Measurements from ENCODE around the gene PSME3IP1. TPM values are rescaled to one million over a fixed set of nuclear protein-coding genes. Genes with fewer than 3 reads are reported as not detected.
A peak's percentile ranks its signal among the peaks of the same experiment; 100 is the strongest.

The PSME3IP1 gene
- total RNA-seq, 1 experiment from 2014 or later, result 104 TPM

DNA sequence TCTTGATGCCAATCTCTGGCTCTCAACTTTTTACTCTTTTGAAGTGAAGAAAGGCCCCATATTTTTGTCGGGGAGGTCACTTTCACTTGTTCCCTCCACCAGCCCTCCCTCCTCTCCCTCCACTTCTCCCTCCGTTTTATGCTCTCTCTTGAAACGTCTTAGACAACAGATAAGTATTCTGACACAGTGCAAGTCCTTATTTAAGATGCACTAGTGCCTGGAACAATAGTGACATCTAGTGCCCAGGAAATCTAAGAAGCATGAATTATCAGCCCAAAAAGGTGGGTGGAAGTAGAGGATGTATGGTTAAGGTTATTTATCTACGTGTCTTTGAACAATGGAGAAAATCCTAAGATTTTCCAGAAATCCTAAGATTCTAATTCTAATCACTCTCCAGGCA, 17.9 kb downstream of the PSME3IP1 start:
- H3K9me3 Mint-ChIP-seq, result no peaks in the 10 kb centered on the region
- ChIA-PET CTCF (interaction anchor here (0.6 to 1.0 kb wide), 3 partner anchors 32 to 84 kb away, joined by 6 read pairs; no protein-coding TSS in a partner anchor), POLR2A (no interaction called here)
- DNase-seq (ENCODE audit: low spot score) (no peak), ATAC-seq (peak; percentile 48; the same call in 1 of the 2 replicates)
- H3K4me3 Mint-ChIP-seq, result no peak overlapping the region
- no peaks in the 10 kb centered on the region for H3K27me3 Mint-ChIP-seq (ENCODE audit: low read depth)
- peaks cover 75% of the 10 kb centered on the region for H3K36me3 Mint-ChIP-seq
- H3K4me1 Mint-ChIP-seq, result 0 out of 2 replicates have a peak, but pooled peaks cover 3% of the 10 kb centered on the region
- no peak for TF ChIP-seq ZNF232 (CRISPR knock-in tag; IDR thresholded peaks at IDR 0.05)
- TF ChIP-seq GRHL2 (CRISPR knock-in tag; IDR thresholded peaks at IDR 0.05; ENCODE audit: insufficient replicate concordance, severe bottlenecking), result no peak
- TF ChIP-seq NFE2L1 (CRISPR knock-in tag; IDR thresholded peaks at IDR 0.05), result no peak
- no peak for TF ChIP-seq NR1H2 (CRISPR knock-in tag; IDR thresholded peaks at IDR 0.05)
- TF ChIP-seq, protein P1, sequence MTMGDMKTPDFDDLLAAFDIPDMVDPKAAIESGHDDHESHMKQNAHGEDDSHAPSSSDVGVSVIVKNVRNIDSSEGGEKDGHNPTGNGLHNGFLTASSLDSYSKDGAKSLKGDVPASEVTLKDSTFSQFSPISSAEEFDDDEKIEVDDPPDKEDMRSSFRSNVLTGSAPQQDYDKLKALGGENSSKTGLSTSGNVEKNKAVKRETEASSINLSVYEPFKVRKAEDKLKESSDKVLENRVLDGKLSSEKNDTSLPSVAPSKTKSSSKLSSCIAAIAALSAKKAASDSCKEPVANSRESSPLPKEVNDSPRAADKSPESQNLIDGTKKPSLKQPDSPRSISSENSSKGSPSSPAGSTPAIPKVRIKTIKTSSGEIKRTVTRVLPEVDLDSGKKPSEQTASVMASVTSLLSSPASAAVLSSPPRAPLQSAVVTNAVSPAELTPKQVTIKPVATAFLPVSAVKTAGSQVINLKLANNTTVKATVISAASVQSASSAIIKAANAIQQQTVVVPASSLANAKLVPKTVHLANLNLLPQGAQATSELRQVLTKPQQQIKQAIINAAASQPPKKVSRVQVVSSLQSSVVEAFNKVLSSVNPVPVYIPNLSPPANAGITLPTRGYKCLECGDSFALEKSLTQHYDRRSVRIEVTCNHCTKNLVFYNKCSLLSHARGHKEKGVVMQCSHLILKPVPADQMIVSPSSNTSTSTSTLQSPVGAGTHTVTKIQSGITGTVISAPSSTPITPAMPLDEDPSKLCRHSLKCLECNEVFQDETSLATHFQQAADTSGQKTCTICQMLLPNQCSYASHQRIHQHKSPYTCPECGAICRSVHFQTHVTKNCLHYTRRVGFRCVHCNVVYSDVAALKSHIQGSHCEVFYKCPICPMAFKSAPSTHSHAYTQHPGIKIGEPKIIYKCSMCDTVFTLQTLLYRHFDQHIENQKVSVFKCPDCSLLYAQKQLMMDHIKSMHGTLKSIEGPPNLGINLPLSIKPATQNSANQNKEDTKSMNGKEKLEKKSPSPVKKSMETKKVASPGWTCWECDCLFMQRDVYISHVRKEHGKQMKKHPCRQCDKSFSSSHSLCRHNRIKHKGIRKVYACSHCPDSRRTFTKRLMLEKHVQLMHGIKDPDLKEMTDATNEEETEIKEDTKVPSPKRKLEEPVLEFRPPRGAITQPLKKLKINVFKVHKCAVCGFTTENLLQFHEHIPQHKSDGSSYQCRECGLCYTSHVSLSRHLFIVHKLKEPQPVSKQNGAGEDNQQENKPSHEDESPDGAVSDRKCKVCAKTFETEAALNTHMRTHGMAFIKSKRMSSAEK (CRISPR knock-in tag; IDR thresholded peaks at IDR 0.05; ENCODE audit: borderline replicate concordance), result no peak
- TF ChIP-seq, protein P2, sequence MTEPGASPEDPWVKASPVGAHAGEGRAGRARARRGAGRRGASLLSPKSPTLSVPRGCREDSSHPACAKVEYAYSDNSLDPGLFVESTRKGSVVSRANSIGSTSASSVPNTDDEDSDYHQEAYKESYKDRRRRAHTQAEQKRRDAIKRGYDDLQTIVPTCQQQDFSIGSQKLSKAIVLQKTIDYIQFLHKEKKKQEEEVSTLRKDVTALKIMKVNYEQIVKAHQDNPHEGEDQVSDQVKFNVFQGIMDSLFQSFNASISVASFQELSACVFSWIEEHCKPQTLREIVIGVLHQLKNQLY (CRISPR knock-in tag; IDR thresholded peaks at IDR 0.05), result no peak
- TF ChIP-seq, protein P3, sequence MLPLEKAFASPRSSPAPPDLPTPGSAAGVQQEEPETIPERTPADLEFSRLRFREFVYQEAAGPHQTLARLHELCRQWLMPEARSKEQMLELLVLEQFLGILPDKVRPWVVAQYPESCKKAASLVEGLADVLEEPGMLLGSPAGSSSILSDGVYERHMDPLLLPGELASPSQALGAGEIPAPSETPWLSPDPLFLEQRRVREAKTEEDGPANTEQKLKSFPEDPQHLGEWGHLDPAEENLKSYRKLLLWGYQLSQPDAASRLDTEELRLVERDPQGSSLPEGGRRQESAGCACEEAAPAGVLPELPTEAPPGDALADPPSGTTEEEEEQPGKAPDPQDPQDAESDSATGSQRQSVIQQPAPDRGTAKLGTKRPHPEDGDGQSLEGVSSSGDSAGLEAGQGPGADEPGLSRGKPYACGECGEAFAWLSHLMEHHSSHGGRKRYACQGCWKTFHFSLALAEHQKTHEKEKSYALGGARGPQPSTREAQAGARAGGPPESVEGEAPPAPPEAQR (CRISPR knock-in tag; IDR thresholded peaks at IDR 0.05), result no peak
- TF ChIP-seq JAZF1 (CRISPR knock-in tag; IDR thresholded peaks at IDR 0.05), result no peak
- no peak for TF ChIP-seq KAT7 (CRISPR knock-in tag; IDR thresholded peaks at IDR 0.05; ENCODE audit: borderline replicate concordance)
- no peak for TF ChIP-seq FOXJ3 (CRISPR knock-in tag; IDR thresholded peaks at IDR 0.05; ENCODE audit: borderline replicate concordance)
- no peak for TF ChIP-seq GABPB1 (CRISPR knock-in tag; IDR thresholded peaks at IDR 0.05)
- no peak for TF ChIP-seq TCF7 (CRISPR knock-in tag; IDR thresholded peaks at IDR 0.05; ENCODE audit: low read depth)
- TF ChIP-seq, protein P4, sequence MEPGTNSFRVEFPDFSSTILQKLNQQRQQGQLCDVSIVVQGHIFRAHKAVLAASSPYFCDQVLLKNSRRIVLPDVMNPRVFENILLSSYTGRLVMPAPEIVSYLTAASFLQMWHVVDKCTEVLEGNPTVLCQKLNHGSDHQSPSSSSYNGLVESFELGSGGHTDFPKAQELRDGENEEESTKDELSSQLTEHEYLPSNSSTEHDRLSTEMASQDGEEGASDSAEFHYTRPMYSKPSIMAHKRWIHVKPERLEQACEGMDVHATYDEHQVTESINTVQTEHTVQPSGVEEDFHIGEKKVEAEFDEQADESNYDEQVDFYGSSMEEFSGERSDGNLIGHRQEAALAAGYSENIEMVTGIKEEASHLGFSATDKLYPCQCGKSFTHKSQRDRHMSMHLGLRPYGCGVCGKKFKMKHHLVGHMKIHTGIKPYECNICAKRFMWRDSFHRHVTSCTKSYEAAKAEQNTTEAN (CRISPR knock-in tag; IDR thresholded peaks at IDR 0.05), result no peak
- no peak for TF ChIP-seq NR2C2 (CRISPR knock-in tag; IDR thresholded peaks at IDR 0.05)
- no peak for TF ChIP-seq ZNF671 (CRISPR knock-in tag; IDR thresholded peaks at IDR 0.05)
- no peak for TF ChIP-seq NFATC4 (CRISPR knock-in tag; IDR thresholded peaks at IDR 0.05)
- TF ChIP-seq, protein P5, sequence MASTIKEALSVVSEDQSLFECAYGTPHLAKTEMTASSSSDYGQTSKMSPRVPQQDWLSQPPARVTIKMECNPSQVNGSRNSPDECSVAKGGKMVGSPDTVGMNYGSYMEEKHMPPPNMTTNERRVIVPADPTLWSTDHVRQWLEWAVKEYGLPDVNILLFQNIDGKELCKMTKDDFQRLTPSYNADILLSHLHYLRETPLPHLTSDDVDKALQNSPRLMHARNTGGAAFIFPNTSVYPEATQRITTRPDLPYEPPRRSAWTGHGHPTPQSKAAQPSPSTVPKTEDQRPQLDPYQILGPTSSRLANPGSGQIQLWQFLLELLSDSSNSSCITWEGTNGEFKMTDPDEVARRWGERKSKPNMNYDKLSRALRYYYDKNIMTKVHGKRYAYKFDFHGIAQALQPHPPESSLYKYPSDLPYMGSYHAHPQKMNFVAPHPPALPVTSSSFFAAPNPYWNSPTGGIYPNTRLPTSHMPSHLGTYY (CRISPR knock-in tag; IDR thresholded peaks at IDR 0.05), result no peak
- TF ChIP-seq ZNF396 (CRISPR knock-in tag; IDR thresholded peaks at IDR 0.05; ENCODE audit: borderline replicate concordance), result no peak
- no peak for TF ChIP-seq ZNF219 (CRISPR knock-in tag; IDR thresholded peaks at IDR 0.05; ENCODE audit: borderline replicate concordance)
- no peak for TF ChIP-seq ZNF138 (CRISPR knock-in tag; conservative IDR thresholded peaks at IDR 0.05)
- no peak overlapping the region for H3K27ac Mint-ChIP-seq
